SU-DHL-6 (cell line): Measurements from ENCODE around the gene CRX.
A peak's percentile ranks its signal among the peaks of the same experiment; 100 is the strongest.
"Not testable (repeated sequence)": the region's sequence is repeated elsewhere in the genome, so short reads cannot be mapped to it uniquely, and the experiment has no call there.

Experiments
- H2AFZ ChIP-seq: fragments of 200-600 bp; sonication (generic); 2 replicates; pipeline ENCODE4 v1.6.1; 2014; ENCODE audit warnings: low read depth, mild to moderate bottlenecking, moderate library complexity, mixed read lengths, antibody characterized with exemption, low read length; ENCODE audit not compliant: severe bottlenecking
- H3F3A ChIP-seq: fragments of 200-600 bp; shearing (Covaris generic); 2 replicates; pipeline ENCODE4 v1.6.0; 2016; ENCODE audit warnings: antibody characterized with exemption, mild to moderate bottlenecking; ENCODE audit not compliant: insufficient read depth
- H3K27ac ChIP-seq: fragments of 200-600 bp; sonication (generic); 2 replicates; pipeline ENCODE4 v1.5.1; 2016; ENCODE audit warnings: low read depth, mild to moderate bottlenecking, low read length, moderate library complexity, mixed read lengths
- H3K27me3 ChIP-seq: fragments of 200-600 bp; sonication (generic), shearing (Covaris generic); 2 replicates; pipeline ENCODE4 v1.6.0; 2014; ENCODE audit warnings: mild to moderate bottlenecking, low read length
- H3K36me3 ChIP-seq: fragments of 200-600 bp; sonication (generic); 2 replicates; pipeline ENCODE4 v1.6.1; 2014; ENCODE audit warnings: mild to moderate bottlenecking, low read length, mixed read lengths
- H3K4me2 ChIP-seq: fragments of 300-600, 200-600 bp; shearing (Covaris generic), sonication (generic); 2 replicates; pipeline ENCODE4 v1.6.0; 2014; ENCODE audit warnings: low read length, low read depth, mild to moderate bottlenecking; ENCODE audit not compliant: poor library complexity, severe bottlenecking
- H3K4me3 ChIP-seq: fragments of 200-600 bp; sonication (generic); 2 replicates; pipeline ENCODE4 v1.5.1; 2014; ENCODE audit warnings: antibody characterized with exemption, low read length, mild to moderate bottlenecking, mixed read lengths; ENCODE audit not compliant: insufficient read depth, poor library complexity, severe bottlenecking
- H3K79me2 ChIP-seq: fragments of 200-600 bp; sonication (generic); 2 replicates; pipeline ENCODE4 v1.6.1; 2014; ENCODE audit warnings: mild to moderate bottlenecking, low read length, moderate library complexity; ENCODE audit not compliant: insufficient read depth
- H3K9ac ChIP-seq: fragments of 200-600 bp; sonication (generic); 2 replicates; pipeline ENCODE4 v1.7.0; 2014; ENCODE audit warnings: mild to moderate bottlenecking, low read length
- H3K9me2 ChIP-seq: fragments of 200-600 bp; sonication (generic); replicated peaks from 2 replicates; pipeline ENCODE4 v1.6.1; 2014; ENCODE audit warnings: low read length; ENCODE audit not compliant: insufficient read depth
- H3K9me3 ChIP-seq: fragments of 200-600 bp; sonication (generic); 2 replicates; pipeline ENCODE4 v1.6.1; 2014; ENCODE audit warnings: low read length, mixed read lengths; ENCODE audit not compliant: insufficient read depth
- H4K20me1 ChIP-seq: fragments of 200-600 bp; sonication (generic); 2 replicates; pipeline ENCODE4 v1.6.1; 2014; ENCODE audit warnings: low read depth, mild to moderate bottlenecking, antibody characterized with exemption, low read length, moderate library complexity, mixed read lengths
- CTCF ChIP-seq: fragments of 200-600 bp; sonication (generic); IDR thresholded peaks from one replicate; pipeline ENCODE4 v1.5.1; 2017; ENCODE audit warnings: antibody characterized with exemption, mild to moderate bottlenecking, low read length, moderate library complexity; ENCODE audit not compliant: insufficient read depth, poor library complexity, severe bottlenecking
- EZH2phosphoT487 ChIP-seq: fragments of 200-600 bp; sonication (generic), shearing (Covaris generic); conservative IDR thresholded peaks from 2 replicates; pipeline ENCODE4 v1.6.1; 2018; ENCODE audit warnings: mild to moderate bottlenecking, antibody characterized with exemption, low read length, moderate library complexity, mixed read lengths

CRX gene

GRCh38 chr19:47806435-47806834 lies 15.3 kb upstream of the CRX start:
- no peak overlapping the region for H3K27ac ChIP-seq
- no peaks in the 10 kb centered on the region for H3K36me3 ChIP-seq
- H3F3A ChIP-seq: no peaks in the 10 kb centered on the region
- H3K27me3 ChIP-seq: no peaks in the 10 kb centered on the region
- no peak overlapping the region for H3K4me3 ChIP-seq
- H3K9ac ChIP-seq: no peak overlapping the region
- TF ChIP-seq EZH2phosphoT487 (no peak), CTCF (no peak)
- H3K9me2 ChIP-seq: no peaks in the 10 kb centered on the region
- no peaks in the 10 kb centered on the region for H3K79me2 ChIP-seq
- H4K20me1 ChIP-seq: no peaks in the 10 kb centered on the region
- H2AFZ ChIP-seq: no peak overlapping the region
- no peak overlapping the region for H3K4me2 ChIP-seq
- no peaks in the 10 kb centered on the region for H3K9me3 ChIP-seq

GRCh38 chr19:47813304-47813994 lies 8.3 kb upstream of the CRX start:
- Histone ChIP-seq H3K79me2 (no peaks in the 10 kb centered on the region), H3K4me3 (no peak overlapping the region), H3K27me3 (no peaks in the 10 kb centered on the region), H3K9me3 (no peaks in the 10 kb centered on the region), H3F3A (no peaks in the 10 kb centered on the region), H3K9me2 (no peaks in the 10 kb centered on the region), H4K20me1 (no peaks in the 10 kb centered on the region), H3K9ac (no peak overlapping the region), H3K27ac (no peak overlapping the region), H3K4me2 (no peak overlapping the region), H3K36me3 (no peaks in the 10 kb centered on the region), H2AFZ (no peak overlapping the region)
- TF ChIP-seq EZH2phosphoT487 (no peak), CTCF (peak; percentile 73)

- Histone ChIP-seq H3K4me3 (no peak overlapping the region), H3F3A (no peaks in the 10 kb centered on the region), H3K36me3 (no peaks in the 10 kb centered on the region), H4K20me1 (no peaks in the 10 kb centered on the region), H3K4me2 (no peak overlapping the region), H3K9me3 (no peaks in the 10 kb centered on the region), H3K27ac (no peak overlapping the region), H3K9ac (no peak overlapping the region), H3K79me2 (no peaks in the 10 kb centered on the region), H3K27me3 (no peaks in the 10 kb centered on the region), H2AFZ (no peak overlapping the region), H3K9me2 (no peaks in the 10 kb centered on the region)
- no peak for TF ChIP-seq CTCF
- TF ChIP-seq EZH2phosphoT487: no peak
Measured at GRCh38 chr19:47813995-47814328, 7.8 kb upstream of the CRX start.

GRCh38 chr19:47816270-47816669 lies 5.5 kb upstream of the CRX start:
- not testable (repeated sequence) for H3K27me3 ChIP-seq, H3K9ac ChIP-seq, H2AFZ ChIP-seq, H4K20me1 ChIP-seq, H3K4me3 ChIP-seq, H3K27ac ChIP-seq, H3K79me2 ChIP-seq, H3K4me2 ChIP-seq, H3K9me2 ChIP-seq, H3K9me3 ChIP-seq, H3K36me3 ChIP-seq, H3F3A ChIP-seq

- not testable (repeated sequence) for H3K36me3 ChIP-seq, H3K9ac ChIP-seq, H4K20me1 ChIP-seq, H3K9me3 ChIP-seq, H2AFZ ChIP-seq, H3K4me2 ChIP-seq, H3K4me3 ChIP-seq, H3F3A ChIP-seq, H3K27ac ChIP-seq, H3K27me3 ChIP-seq, H3K79me2 ChIP-seq, H3K9me2 ChIP-seq
Measured at GRCh38 chr19:47818221-47818620, 3.5 kb upstream of the CRX start.
